GM12891 (cell line): ENCODE data around the gene LAMP5.

ENCODE experiments used
- PAX5 ChIP-seq: IDR thresholded peaks from 2 replicates; pipeline ENCODE4 v1.6.1; 2011; ENCODE audit warnings: low read length, moderate library complexity, mild to moderate bottlenecking; ENCODE audit not compliant: insufficient read depth, severe bottlenecking
- POLR2A ChIP-seq: IDR thresholded peaks from 2 replicates; pipeline ENCODE4 v1.6.1; 2011; ENCODE audit warnings: low read depth, low read length, control low read depth
- POLR2AphosphoS5 ChIP-seq: IDR thresholded peaks from 2 replicates; pipeline ENCODE4 v1.6.1; 2011; ENCODE audit warnings: low read depth, low read length, control low read depth
- POU2F2 ChIP-seq: IDR thresholded peaks from 2 replicates; pipeline ENCODE4 v1.6.1; 2011; ENCODE audit warnings: low read depth, mild to moderate bottlenecking, control low read depth, low read length, moderate library complexity
- SPI1 ChIP-seq: IDR thresholded peaks from 2 replicates; pipeline ENCODE4 v1.6.1; 2011; ENCODE audit warnings: low read depth, low read length, control low read depth
- TAF1 ChIP-seq: IDR thresholded peaks from 2 replicates; pipeline ENCODE4 v1.6.1; 2011; ENCODE audit warnings: low read depth, low read length, control low read depth

- TF ChIP-seq POLR2A = no peak
- TF ChIP-seq TAF1 = no peak
- no peak for TF ChIP-seq POLR2AphosphoS5
- no peak for TF ChIP-seq SPI1
- no peak for TF ChIP-seq POU2F2
- TF ChIP-seq PAX5 = no peak
These were observed 35.9 kb downstream of the LAMP5 start for GRCh38 chr20:9550283-9550682.
